CD4-positive, alpha-beta T cell treated with Interleukin-6 at 100 ng/mL for 8 hours (primary cell): ENCODE data around the gene CELA2B.
"Not testable (repeated sequence)": the region's sequence is repeated elsewhere in the genome, so short reads cannot be mapped to it uniquely, and the experiment has no call there.

Experiments
- DNase-seq: peaks from one replicate; pipeline ENCODE4 v3.0.0-alpha.2; 2020; ENCODE audit warnings: mixed read lengths, low spot score

The CELA2B gene

GRCh38 chr1:15475752-15476314 is at the start of gene CELA2B:
TSS of gene CELA2B (plus strand) at chr1:15476104. CDS start at chr1:15476126, 22 bp downstream.
- no peak for DNase-seq

GRCh38 chr1:15426492-15427279 is 49.2 kb upstream of the CELA2B start:
- no peak for DNase-seq

- no peak for DNase-seq
These were observed 48.6 kb upstream of the CELA2B start for GRCh38 chr1:15427280-15427666.

DNA sequence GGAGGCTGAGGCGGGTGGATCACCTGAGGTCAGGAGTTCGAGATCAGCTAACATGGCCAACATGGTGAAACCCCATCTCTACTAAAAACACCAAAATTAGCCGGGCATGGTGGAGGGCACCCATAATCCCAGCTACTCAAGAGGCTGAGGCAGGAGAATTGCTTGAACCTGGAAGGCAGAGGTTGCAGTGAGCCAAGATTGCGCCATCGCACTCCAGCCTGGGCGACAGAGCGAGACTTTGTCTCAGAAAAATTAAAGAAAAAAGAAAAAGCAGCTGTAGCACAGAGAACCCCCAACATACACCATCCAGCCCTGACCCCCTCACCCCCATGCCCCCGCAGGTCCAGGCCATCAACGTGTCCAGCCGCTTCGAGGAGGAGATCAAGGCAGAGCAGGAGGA is 47.7 kb upstream of the CELA2B start:
- DNase-seq: not testable (repeated sequence)

DNA sequence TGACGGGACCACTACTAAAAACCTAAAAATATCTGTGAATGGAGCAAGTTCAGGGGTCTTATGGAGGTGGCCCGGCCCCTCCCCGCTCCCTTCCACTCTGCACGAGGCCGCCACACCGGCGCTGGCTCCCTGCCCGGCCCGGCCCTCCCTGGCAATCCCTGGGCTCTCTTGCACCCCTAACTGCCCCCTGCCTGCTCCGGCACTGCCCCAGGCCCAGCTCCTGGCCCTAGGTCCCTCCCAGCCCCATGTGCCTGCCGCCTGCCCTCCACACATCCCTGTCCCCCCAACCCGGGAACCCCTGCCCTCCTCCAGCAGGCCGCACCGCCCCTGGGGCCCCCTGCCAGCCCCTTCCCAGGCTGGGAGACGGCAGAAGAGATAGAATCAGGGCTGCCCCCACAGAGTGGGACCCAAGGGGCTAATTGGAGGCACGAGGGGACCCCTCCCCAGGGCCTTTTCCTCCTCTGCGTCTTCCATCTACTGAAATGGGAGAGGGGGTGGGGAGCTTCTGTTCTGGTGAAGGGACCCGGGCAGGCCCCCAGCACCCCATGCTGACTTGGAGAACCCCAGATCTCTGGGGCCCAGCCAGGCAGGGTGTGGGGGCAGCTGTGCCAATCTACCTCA is 47.0 kb upstream of the CELA2B start:
- no peak for DNase-seq

DNA sequence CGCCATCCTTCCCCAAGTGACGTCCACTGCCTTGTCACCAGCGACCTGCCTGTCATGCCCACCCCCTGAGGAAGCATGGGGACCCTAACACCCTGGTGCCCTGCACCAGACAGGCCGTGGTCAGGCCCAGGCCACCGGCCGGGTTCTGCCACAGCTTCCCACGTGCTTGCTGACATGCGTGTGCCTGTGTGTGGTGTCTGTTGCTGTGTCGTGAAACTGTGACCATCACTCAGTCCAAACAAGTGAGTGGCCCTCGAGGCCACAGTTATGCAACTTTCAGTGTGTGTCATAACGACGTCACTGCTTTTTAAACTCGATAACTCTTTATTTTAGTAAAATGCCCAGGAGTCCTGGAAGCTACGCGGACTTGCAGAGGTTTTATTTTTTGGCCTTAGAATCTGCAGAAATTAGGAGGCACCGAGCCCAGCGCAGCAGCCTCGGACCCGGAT is 46.2 kb upstream of the CELA2B start:
- DNase-seq: no peak

- peak; percentile 68 for DNase-seq
These were observed 44.9 kb upstream of the CELA2B start for GRCh38 chr1:15430787-15431570.

DNA sequence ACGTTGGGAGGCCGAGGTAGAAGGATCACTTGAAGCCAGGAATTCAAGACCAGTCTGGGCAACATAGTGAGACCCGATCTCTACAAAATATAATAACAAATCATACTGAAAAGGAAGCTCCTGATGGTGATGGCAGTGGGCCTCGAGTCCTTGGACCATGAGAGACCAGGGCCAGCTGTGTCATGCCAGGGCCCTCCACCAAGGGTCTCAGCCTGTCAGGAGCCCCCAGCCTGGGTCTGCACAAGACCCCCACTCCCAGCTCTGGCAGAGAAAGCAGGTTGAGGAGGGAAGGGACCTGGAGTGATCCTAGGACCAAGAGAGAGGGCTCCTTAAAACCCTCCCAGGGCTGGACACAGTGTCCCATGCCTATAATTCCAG is 44.3 kb upstream of the CELA2B start:
- no peak for DNase-seq

DNA sequence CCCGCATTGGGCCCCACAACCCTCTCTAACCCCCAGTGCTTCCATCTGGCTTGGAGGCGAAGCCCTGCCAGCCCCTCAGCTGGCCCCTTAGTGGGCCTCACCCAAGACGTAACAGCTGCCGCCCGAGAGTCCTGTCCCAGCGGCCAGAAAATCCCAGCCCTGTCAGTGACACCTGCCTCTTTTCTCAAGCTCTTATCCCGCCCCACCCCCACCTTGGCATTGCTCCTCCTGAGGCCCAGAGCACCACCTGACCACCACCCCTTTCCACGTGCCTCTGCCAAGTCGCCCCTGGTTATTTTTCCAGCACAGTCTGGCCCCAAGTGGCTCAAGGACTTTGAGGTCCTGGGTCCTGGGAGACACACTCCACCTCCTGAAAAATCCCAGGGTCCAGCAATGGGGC is 43.6 kb upstream of the CELA2B start:
- DNase-seq: no peak

- no peak for DNase-seq
These were observed 42.4 kb upstream of the CELA2B start for GRCh38 chr1:15433471-15433870.

DNA sequence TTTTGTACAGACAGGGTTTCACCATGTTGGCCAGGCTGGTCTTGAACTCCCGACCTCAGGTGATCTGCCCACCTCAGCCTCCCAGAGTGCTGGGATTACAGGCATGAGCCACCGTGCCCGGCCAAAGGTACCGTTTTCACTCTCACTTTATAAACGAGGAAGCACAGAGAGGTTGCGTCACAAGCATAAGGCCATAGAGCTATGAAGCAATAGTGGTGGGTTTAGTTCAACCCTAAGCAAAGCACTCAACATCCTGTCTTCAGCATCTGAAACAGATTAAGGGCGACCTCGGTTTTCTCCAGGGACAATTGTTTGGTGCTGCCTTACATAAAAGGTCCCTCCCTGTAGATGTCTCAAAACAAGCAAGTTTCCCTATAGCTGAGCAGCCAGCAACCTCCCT is 41.2 kb upstream of the CELA2B start:
- DNase-seq: not testable (repeated sequence)

GRCh38 chr1:15435239-15436077 is 40.4 kb upstream of the CELA2B start:
- DNase-seq: no peak

DNA sequence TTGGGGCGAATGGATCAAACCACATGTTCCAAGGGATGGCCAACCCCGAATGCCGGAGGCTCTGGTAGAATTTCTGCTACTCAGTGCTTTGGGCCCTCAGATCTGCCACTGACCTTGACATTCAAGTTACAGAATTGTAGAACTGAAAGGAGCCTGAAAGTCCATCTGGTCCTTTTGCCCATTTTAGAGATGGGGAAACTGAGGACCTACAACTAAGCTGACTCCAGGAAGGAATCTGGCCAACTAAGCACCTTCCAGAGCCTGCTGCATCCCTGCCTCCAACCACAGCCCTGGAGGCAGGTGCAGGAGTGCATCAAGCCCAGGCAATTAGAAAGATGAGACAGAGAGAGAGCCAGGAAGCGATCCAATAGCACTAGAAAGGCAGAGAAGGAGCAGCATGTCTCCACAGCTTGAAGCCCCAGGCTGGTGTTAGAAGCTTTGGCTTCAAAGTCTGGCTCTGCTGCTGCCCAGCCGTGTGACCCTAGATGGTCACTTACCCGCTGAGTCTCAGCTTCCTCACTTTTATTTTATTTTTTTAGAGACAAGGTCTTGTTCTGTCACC is 38.9 kb upstream of the CELA2B start:
- DNase-seq: no peak

GRCh38 chr1:15439325-15439724 is 36.6 kb upstream of the CELA2B start:
- DNase-seq: no peak

DNA sequence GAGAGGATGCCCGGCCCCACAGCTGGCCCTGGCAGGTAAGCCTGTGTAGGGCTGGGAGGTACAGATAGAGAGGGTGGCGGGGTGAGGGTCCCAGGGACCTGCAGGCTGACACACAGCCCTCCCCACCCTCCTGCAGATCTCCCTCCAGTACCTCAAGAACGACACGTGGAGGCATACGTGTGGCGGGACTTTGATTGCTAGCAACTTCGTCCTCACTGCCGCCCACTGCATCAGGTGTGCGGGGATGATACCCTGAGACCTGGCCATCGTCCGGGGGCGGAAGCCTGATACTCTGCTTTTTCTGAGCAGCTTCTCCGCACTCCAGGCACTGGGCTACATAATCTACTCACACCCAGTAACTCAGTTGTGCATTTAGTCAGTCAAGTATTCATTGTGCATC is 35.5 kb upstream of the CELA2B start:
- DNase-seq: no peak

- no peak for DNase-seq
These were observed 34.7 kb upstream of the CELA2B start for GRCh38 chr1:15441247-15441646.

GRCh38 chr1:15442119-15442518 is 33.8 kb upstream of the CELA2B start:
- no peak for DNase-seq

- DNase-seq: no peak
These were observed 33.1 kb upstream of the CELA2B start for GRCh38 chr1:15442759-15443158.

- no peak for DNase-seq
These were observed 32.6 kb upstream of the CELA2B start for GRCh38 chr1:15443281-15443680.

DNA sequence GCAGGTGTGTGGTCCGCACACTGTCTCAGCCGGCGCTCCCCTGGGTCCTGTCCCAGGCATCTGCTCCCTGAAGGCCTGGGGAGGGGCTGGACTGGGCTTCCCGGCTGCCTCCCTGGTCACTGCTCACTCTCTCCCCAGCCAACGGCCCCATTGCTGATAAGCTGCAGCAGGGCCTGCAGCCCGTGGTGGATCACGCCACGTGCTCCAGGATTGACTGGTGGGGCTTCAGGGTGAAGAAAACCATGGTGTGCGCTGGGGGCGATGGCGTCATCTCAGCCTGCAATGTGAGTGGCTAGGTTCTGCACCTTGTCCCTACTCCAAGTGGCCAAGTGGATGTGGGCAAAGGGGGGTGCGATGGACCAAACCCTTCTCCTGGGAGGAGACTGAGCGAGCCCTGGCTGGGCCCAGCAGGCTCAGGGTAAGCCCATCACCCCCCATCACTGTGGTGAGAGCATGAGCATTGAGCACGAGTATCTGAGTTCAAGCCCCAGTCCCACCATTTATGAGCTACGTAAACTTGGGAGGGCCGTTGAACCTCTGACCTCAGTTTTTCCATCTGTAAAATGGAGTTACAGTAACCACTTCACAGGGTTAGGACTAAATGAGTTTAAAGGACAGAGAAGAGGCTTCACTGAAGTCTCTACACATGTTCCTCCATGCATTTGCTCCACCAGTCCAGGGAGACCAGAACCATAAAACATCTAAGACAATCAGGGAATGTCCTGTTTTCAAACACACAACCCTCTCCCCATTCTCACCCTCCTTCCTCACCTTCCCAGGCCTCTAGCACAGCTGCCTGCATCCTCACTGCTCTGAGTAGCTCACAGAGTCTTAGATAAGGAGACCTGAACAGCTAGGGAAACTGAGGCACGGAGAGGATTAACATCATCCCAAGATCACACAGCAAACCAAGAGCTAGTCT is 31.2 kb upstream of the CELA2B start:
- DNase-seq: no peak
